Measurements from ENCODE around the gene PLSCR1. TPM values are rescaled to one million over a fixed set of nuclear protein-coding genes. Genes with fewer than 3 reads are reported as not detected.

The PLSCR1 gene
- total RNA-seq, 3 donors from 2014 or later (not counting 1 experiment from before 2014, with no cell fraction given), result 24.2 to 38.2 (median 35.2) TPM

- Mint-ChIP-seq H3K4me3 (no peak overlapping the region), H3K4me1 (peaks cover 0 to 7% of the 10 kb centered on the region in 2 donors), H3K27me3 (ENCODE audit: low read depth in 2 of 2) (peaks cover 0 to 9% of the 10 kb centered on the region in 2 donors), H3K9me3 (no peaks in the 10 kb centered on the region), H3K27ac (no peak overlapping the region), H3K36me3 (no peaks in the 10 kb centered on the region)
- intact Hi-C loops (cut with micrococcal nuclease), result no loop called here
- no CpG with 5 or more reads among the region's 1 CpG for WGBS (ENCODE audit: insufficient coverage)
- no peak overlapping the region for H3K27ac ChIP-seq (ENCODE audit: low read length)
- no peaks in the 10 kb centered on the region for H3K27me3 ChIP-seq (ENCODE audit: control insufficient read depth, insufficient read depth, low read length)
- peaks cover 13% of the 10 kb centered on the region for H3K4me1 ChIP-seq (ENCODE audit: control insufficient read depth, insufficient read depth, low read length)
- no peak for ATAC-seq
- no peaks in the 10 kb centered on the region for H3K36me3 ChIP-seq (ENCODE audit: control insufficient read depth, insufficient read depth, low read length)
- H3K4me3 ChIP-seq (ENCODE audit: low read length), result no peak overlapping the region
- no peaks in the 10 kb centered on the region for H3K9me3 ChIP-seq (ENCODE audit: control insufficient read depth, insufficient read depth, low read length)
- no peak for TF ChIP-seq CTCF (IDR thresholded peaks at IDR 0.05)
- DNase-seq, result no peak
Measured at GRCh38 chr3:146472611-146473010, 71.8 kb downstream of the PLSCR1 start.

GRCh38 chr3:146471012-146471411, 73.4 kb downstream of the PLSCR1 start:
- no peaks in the 10 kb centered on the region for H3K9me3 ChIP-seq (ENCODE audit: control insufficient read depth, insufficient read depth, low read length)
- Mint-ChIP-seq H3K4me1 (peaks cover 0 to 7% of the 10 kb centered on the region in 2 donors), H3K27me3 (ENCODE audit: low read depth in 2 of 2) (peaks cover 0 to 9% of the 10 kb centered on the region in 2 donors), H3K4me3 (peak overlapping the region; percentile 82), H3K36me3 (no peaks in the 10 kb centered on the region), H3K27ac (no peak overlapping the region), H3K9me3 (no peaks in the 10 kb centered on the region)
- H3K27me3 ChIP-seq (ENCODE audit: control insufficient read depth, insufficient read depth, low read length), result no peaks in the 10 kb centered on the region
- peaks cover 13% of the 10 kb centered on the region for H3K4me1 ChIP-seq (ENCODE audit: control insufficient read depth, insufficient read depth, low read length)
- DNase-seq (no peak), ATAC-seq (no peak)
- no peak overlapping the region for H3K27ac ChIP-seq (ENCODE audit: low read length)
- intact Hi-C loops (cut with micrococcal nuclease), result no loop called here
- H3K36me3 ChIP-seq (ENCODE audit: control insufficient read depth, insufficient read depth, low read length), result no peaks in the 10 kb centered on the region
- TF ChIP-seq CTCF (IDR thresholded peaks at IDR 0.05), result no peak
- no peak overlapping the region for H3K4me3 ChIP-seq (ENCODE audit: low read length)
- WGBS (ENCODE audit: insufficient coverage), result no CpG with 5 or more reads among the region's 1 CpG

- DNase-seq (no peak), ATAC-seq (no peak)
- H3K27ac ChIP-seq (ENCODE audit: low read length), result no peak overlapping the region
- intact Hi-C loops (cut with micrococcal nuclease), result no loop called here
- H3K4me1 ChIP-seq (ENCODE audit: control insufficient read depth, insufficient read depth, low read length), result peaks cover 13% of the 10 kb centered on the region
- H3K27me3 ChIP-seq (ENCODE audit: control insufficient read depth, insufficient read depth, low read length), result no peaks in the 10 kb centered on the region
- H3K36me3 ChIP-seq (ENCODE audit: control insufficient read depth, insufficient read depth, low read length), result no peaks in the 10 kb centered on the region
- Mint-ChIP-seq H3K9me3 (no peaks in the 10 kb centered on the region), H3K27me3 (ENCODE audit: low read depth in 2 of 2) (peaks cover 0 to 9% of the 10 kb centered on the region in 2 donors), H3K27ac (peak overlapping the region in 1 of 2 donors; percentile 87), H3K36me3 (no peaks in the 10 kb centered on the region), H3K4me3 (peak overlapping the region; percentile 82), H3K4me1 (peaks cover 0 to 7% of the 10 kb centered on the region in 2 donors)
- H3K4me3 ChIP-seq (ENCODE audit: low read length), result no peak overlapping the region
- H3K9me3 ChIP-seq (ENCODE audit: control insufficient read depth, insufficient read depth, low read length), result no peaks in the 10 kb centered on the region
- TF ChIP-seq CTCF (IDR thresholded peaks at IDR 0.05), result no peak
- 90% methylated on average over 7 of the region's 9 CpGs for WGBS (ENCODE audit: insufficient coverage)
Measured at GRCh38 chr3:146470425-146470990, 73.9 kb downstream of the PLSCR1 start.

Measured in natural killer cell (primary cell).